ENCODE results near the gene TSSK6.

DNA sequence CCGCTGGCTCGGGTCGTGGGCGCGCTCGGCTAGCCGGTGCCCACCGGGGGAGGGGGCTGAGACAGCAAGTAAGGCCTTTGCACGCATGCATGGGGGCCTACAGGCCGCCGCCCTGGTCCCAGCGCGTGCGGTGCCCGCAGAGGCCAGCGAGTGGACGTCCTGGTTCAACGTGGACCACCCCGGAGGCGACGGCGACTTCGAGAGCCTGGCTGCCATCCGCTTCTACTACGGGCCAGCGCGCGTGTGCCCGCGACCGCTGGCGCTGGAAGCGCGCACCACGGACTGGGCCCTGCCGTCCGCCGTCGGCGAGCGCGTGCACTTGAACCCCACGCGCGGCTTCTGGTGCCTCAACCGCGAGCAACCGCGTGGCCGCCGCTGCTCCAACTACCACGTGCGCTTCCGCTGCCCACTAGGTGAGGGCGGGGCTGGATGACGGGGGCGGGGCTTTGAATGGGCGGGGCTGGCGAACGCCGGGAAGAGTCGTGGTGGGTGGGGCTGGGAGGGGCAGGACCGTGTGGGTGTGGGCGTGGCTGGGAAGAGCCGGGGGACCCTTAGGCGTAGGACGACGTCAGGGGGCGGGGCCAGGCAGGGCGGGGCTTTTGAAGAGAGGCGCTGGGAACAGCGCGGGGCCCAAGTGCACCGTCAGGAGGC is 24.8 kb upstream of the TSSK6 start:
- TF ChIP-seq SP1 (IDR thresholded peaks at IDR 0.05) (no peak), TAF1 (conservative IDR thresholded peaks at IDR 0.05) (no peak), CTCF (IDR thresholded peaks at IDR 0.05; ENCODE audit: low read depth, low read length, missing input control) (no peak), JUND (IDR thresholded peaks at IDR 0.05) (no peak), GABPA (IDR thresholded peaks at IDR 0.05 in 1 of 2, conservative IDR thresholded peaks at IDR 0.05 in 1 of 2) (no peak), REST (IDR thresholded peaks at IDR 0.05) (no peak), EGR1 (IDR thresholded peaks at IDR 0.05; ENCODE audit: low read depth in 2 of 2) (no peak), FOXA1 (IDR thresholded peaks at IDR 0.05) (no peak), HNF4A (conservative IDR thresholded peaks at IDR 0.05) (no peak), YY1 (IDR thresholded peaks at IDR 0.05) (no peak), RAD21 (IDR thresholded peaks at IDR 0.05) (no peak)
- TF ChIP-seq, protein P1, sequence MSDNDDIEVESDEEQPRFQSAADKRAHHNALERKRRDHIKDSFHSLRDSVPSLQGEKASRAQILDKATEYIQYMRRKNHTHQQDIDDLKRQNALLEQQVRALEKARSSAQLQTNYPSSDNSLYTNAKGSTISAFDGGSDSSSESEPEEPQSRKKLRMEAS (IDR thresholded peaks at IDR 0.05) = no peak
- TF ChIP-seq, protein P2, sequence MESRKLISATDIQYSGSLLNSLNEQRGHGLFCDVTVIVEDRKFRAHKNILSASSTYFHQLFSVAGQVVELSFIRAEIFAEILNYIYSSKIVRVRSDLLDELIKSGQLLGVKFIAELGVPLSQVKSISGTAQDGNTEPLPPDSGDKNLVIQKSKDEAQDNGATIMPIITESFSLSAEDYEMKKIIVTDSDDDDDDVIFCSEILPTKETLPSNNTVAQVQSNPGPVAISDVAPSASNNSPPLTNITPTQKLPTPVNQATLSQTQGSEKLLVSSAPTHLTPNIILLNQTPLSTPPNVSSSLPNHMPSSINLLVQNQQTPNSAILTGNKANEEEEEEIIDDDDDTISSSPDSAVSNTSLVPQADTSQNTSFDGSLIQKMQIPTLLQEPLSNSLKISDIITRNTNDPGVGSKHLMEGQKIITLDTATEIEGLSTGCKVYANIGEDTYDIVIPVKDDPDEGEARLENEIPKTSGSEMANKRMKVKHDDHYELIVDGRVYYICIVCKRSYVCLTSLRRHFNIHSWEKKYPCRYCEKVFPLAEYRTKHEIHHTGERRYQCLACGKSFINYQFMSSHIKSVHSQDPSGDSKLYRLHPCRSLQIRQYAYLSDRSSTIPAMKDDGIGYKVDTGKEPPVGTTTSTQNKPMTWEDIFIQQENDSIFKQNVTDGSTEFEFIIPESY (IDR thresholded peaks at IDR 0.05) = no peak

Measured in liver (tissue), 3 donors.